GM12801 (cell line): ENCODE results near the gene LDLRAP1.

Experiments
- CTCF ChIP-seq: IDR thresholded peaks from one replicate; pipeline ENCODE4 v1.5.1; 2011; ENCODE audit warnings: control low read depth; ENCODE audit not compliant: insufficient read length; ENCODE audit errors: extremely low read depth

Gene LDLRAP1

GRCh38 chr1:25572107-25572506 lies 28.7 kb downstream of the LDLRAP1 start:
- no peak for TF ChIP-seq CTCF

GRCh38 chr1:25572708-25573590 lies 29.5 kb downstream of the LDLRAP1 start:
- TF ChIP-seq CTCF = no peak

- TF ChIP-seq CTCF = no peak
Measured at GRCh38 chr1:25573591-25573930, 30.2 kb downstream of the LDLRAP1 start.

- TF ChIP-seq CTCF = no peak
Measured at GRCh38 chr1:25573961-25574360, 30.6 kb downstream of the LDLRAP1 start.

GRCh38 chr1:25575191-25575590 lies 31.8 kb downstream of the LDLRAP1 start:
- no peak for TF ChIP-seq CTCF

GRCh38 chr1:25576459-25577133 lies 33.2 kb downstream of the LDLRAP1 start:
- TF ChIP-seq CTCF = no peak

GRCh38 chr1:25577134-25577920 lies 33.9 kb downstream of the LDLRAP1 start:
- TF ChIP-seq CTCF = no peak
